ENCODE results near the gene ANKRD11.
"Not testable (repeated sequence)": the region's sequence is repeated elsewhere in the genome, so short reads cannot be mapped to it uniquely, and the experiment has no call there.

The ANKRD11 gene

GRCh38 chr16:89314357-89314756, 176.0 kb downstream of the ANKRD11 start:
- no peak for DNase-seq (ENCODE audit: low spot score)

- no peak for DNase-seq (ENCODE audit: low spot score)
These were observed 176.8 kb downstream of the ANKRD11 start for GRCh38 chr16:89313583-89313982.

- no peak for DNase-seq (ENCODE audit: low spot score)
These were observed 177.6 kb downstream of the ANKRD11 start for GRCh38 chr16:89312598-89313299.

GRCh38 chr16:89312194-89312593, 178.2 kb downstream of the ANKRD11 start:
- DNase-seq (ENCODE audit: low spot score), result no peak

GRCh38 chr16:89311636-89312035, 178.7 kb downstream of the ANKRD11 start:
- DNase-seq (ENCODE audit: low spot score), result no peak

- DNase-seq (ENCODE audit: low spot score), result no peak
These were observed 180.8 kb downstream of the ANKRD11 start for GRCh38 chr16:89309438-89310122.

GRCh38 chr16:89308391-89309333, 181.7 kb downstream of the ANKRD11 start:
- no peak for DNase-seq (ENCODE audit: low spot score)

GRCh38 chr16:89307421-89307805, 182.9 kb downstream of the ANKRD11 start:
- DNase-seq (ENCODE audit: low spot score), result no peak

GRCh38 chr16:89306457-89307420, 183.6 kb downstream of the ANKRD11 start:
- not testable (repeated sequence) for DNase-seq (ENCODE audit: low spot score)

- no peak for DNase-seq (ENCODE audit: low spot score)
These were observed 185.2 kb downstream of the ANKRD11 start for GRCh38 chr16:89304941-89305705.

GRCh38 chr16:89304181-89304851, 186.0 kb downstream of the ANKRD11 start:
- DNase-seq (ENCODE audit: low spot score), result no peak

- DNase-seq (ENCODE audit: low spot score), result no peak
These were observed 186.7 kb downstream of the ANKRD11 start for GRCh38 chr16:89303617-89304016.

GRCh38 chr16:89300976-89301360, 189.4 kb downstream of the ANKRD11 start:
- DNase-seq (ENCODE audit: low spot score), result no peak

GRCh38 chr16:89300311-89300975, 189.9 kb downstream of the ANKRD11 start:
- DNase-seq (ENCODE audit: low spot score), result no peak

- not testable (repeated sequence) for DNase-seq (ENCODE audit: low spot score)
These were observed 190.8 kb downstream of the ANKRD11 start for GRCh38 chr16:89299357-89300111.

- DNase-seq (ENCODE audit: low spot score), result no peak
These were observed 191.6 kb downstream of the ANKRD11 start for GRCh38 chr16:89298623-89299225.

GRCh38 chr16:89297910-89298545, 192.3 kb downstream of the ANKRD11 start:
- no peak for DNase-seq (ENCODE audit: low spot score)

Data from ecto neural progenitor cell (in vitro differentiated cells).